H9 (cell line): ENCODE data around the gene CFP. TPM values are rescaled to one million over a fixed set of nuclear protein-coding genes. Genes with fewer than 3 reads are reported as not detected.

Experiments used
- DNase-seq: peaks from one replicate; pipeline ENCODE4 v3.0.0-alpha.2; 2017
- H2AFZ ChIP-seq: one replicate; pipeline ENCODE4 v1.6.1; 2013; ENCODE audit warnings: mild to moderate bottlenecking, low read length, control low read depth, moderate library complexity
- H2AK5ac ChIP-seq: 2 replicates; pipeline ENCODE4 v1.6.1; 2013; ENCODE audit warnings: low read length, control low read depth, mixed read lengths; ENCODE audit not compliant: insufficient read length
- H2BK120ac ChIP-seq: one replicate; pipeline ENCODE4 v1.6.1; 2013; ENCODE audit warnings: low read depth, mild to moderate bottlenecking, low read length, control low read depth, inconsistent platforms; ENCODE audit not compliant: poor library complexity, severe bottlenecking
- H2BK12ac ChIP-seq: 2 replicates; pipeline ENCODE4 v1.6.1; 2013; ENCODE audit warnings: low read length, control low read depth, mixed read lengths, low read depth; ENCODE audit not compliant: insufficient read length
- H2BK15ac ChIP-seq: 2 replicates; pipeline ENCODE4 v1.6.1; 2013; ENCODE audit warnings: low read depth, low read length, control low read depth
- H2BK20ac ChIP-seq: one replicate; pipeline ENCODE4 v1.6.1; 2013; ENCODE audit warnings: low read depth, mild to moderate bottlenecking, low read length, control low read depth, inconsistent platforms; ENCODE audit not compliant: poor library complexity, severe bottlenecking
- H2BK5ac ChIP-seq: 2 replicates; pipeline ENCODE4 v1.6.1; 2013; ENCODE audit warnings: low read length, control low read depth, mixed read lengths; ENCODE audit not compliant: insufficient read length
- H3K14ac ChIP-seq: 2 replicates; pipeline ENCODE4 v1.6.1; 2013; ENCODE audit warnings: low read length, control low read depth; ENCODE audit not compliant: insufficient read depth
- H3K18ac ChIP-seq: 2 replicates; pipeline ENCODE4 v1.6.1; 2013; ENCODE audit warnings: low read depth, mild to moderate bottlenecking, mixed read lengths, low read length, control low read depth; ENCODE audit not compliant: insufficient read length
- H3K23ac ChIP-seq: 2 replicates; pipeline ENCODE4 v1.6.1; 2013; ENCODE audit warnings: low read length, control low read depth, mixed read lengths, low read depth; ENCODE audit not compliant: insufficient read length
- H3K23me2 ChIP-seq: 2 replicates; pipeline ENCODE4 v1.6.1; 2013; ENCODE audit warnings: low read depth, mild to moderate bottlenecking, mixed read lengths, low read length, control low read depth; ENCODE audit not compliant: insufficient read length, poor library complexity, severe bottlenecking
- H3K27ac ChIP-seq: 2 replicates; pipeline ENCODE4 v1.5.1; 2013; ENCODE audit warnings: low read length, control low read depth, mixed read lengths, low read depth; ENCODE audit not compliant: insufficient read length
- H3K27me3 ChIP-seq: 2 replicates; pipeline ENCODE4 v1.6.1; 2013; ENCODE audit warnings: low read length, control low read depth, inconsistent platforms; ENCODE audit not compliant: insufficient read depth
- H3K4ac ChIP-seq: 2 replicates; pipeline ENCODE4 v1.6.1; 2013; ENCODE audit warnings: low read depth, mild to moderate bottlenecking, control low read depth, inconsistent platforms, low read length, moderate library complexity
- H3K4me1 ChIP-seq: 2 replicates; pipeline ENCODE4 v1.6.1; 2013; ENCODE audit warnings: low read length, control low read depth, inconsistent platforms; ENCODE audit not compliant: insufficient read depth
- H3K4me2 ChIP-seq: 2 replicates; pipeline ENCODE4 v1.6.1; 2013; ENCODE audit warnings: low read length, control low read depth, mixed read lengths; ENCODE audit not compliant: insufficient read length, insufficient read depth
- H3K56ac ChIP-seq: 2 replicates; pipeline ENCODE4 v1.6.1; 2013; ENCODE audit warnings: low read depth, mild to moderate bottlenecking, mixed read lengths, low read length, control low read depth; ENCODE audit not compliant: insufficient read length
- H3K79me1 ChIP-seq: 2 replicates; pipeline ENCODE4 v1.6.1; 2013; ENCODE audit warnings: low read depth, mild to moderate bottlenecking, moderate library complexity, low read length, control low read depth, inconsistent platforms; ENCODE audit not compliant: insufficient read depth, poor library complexity, severe bottlenecking
- H3K79me2 ChIP-seq: 2 replicates; pipeline ENCODE4 v1.6.1; 2013; ENCODE audit warnings: low read length, control low read depth, inconsistent platforms; ENCODE audit not compliant: insufficient read depth
- H3K9ac ChIP-seq: 2 replicates; pipeline ENCODE4 v1.6.1; 2013; ENCODE audit warnings: low read length, control low read depth, mixed read lengths; ENCODE audit not compliant: insufficient read length; ENCODE audit errors: extremely low read depth
- H3K9me3 ChIP-seq: one replicate; pipeline ENCODE4 v1.6.1; 2013; ENCODE audit warnings: low read depth, low read length, inconsistent platforms; ENCODE audit not compliant: control insufficient read depth
- H3T11ph ChIP-seq: one replicate; pipeline ENCODE4 v1.6.1; 2013; ENCODE audit warnings: mild to moderate bottlenecking, low read length, control low read depth, inconsistent platforms
- H4K20me1 ChIP-seq: one replicate; pipeline ENCODE4 v1.6.1; 2013; ENCODE audit not compliant: control insufficient read depth, insufficient read length, insufficient read depth
- H4K5ac ChIP-seq: 2 replicates; pipeline ENCODE4 v1.6.1; 2013; ENCODE audit warnings: low read depth, mild to moderate bottlenecking, mixed read lengths, low read length, control low read depth; ENCODE audit not compliant: insufficient read length
- H4K8ac ChIP-seq: replicated peaks from 2 replicates; pipeline ENCODE4 v1.6.1; 2013; ENCODE audit warnings: low read length, control low read depth, mixed read lengths, low read depth; ENCODE audit not compliant: insufficient read length
- H4K91ac ChIP-seq: 2 replicates; pipeline ENCODE4 v1.6.1; 2013; ENCODE audit warnings: low read depth, mild to moderate bottlenecking, moderate library complexity, mixed read lengths, low read length, control low read depth; ENCODE audit not compliant: insufficient read length
- H3K27ac Mint-ChIP-seq, 3 experiments: 2 replicates in 2 of 3; 3 replicates in 1 of 3; pipeline ENCODE4 v1.8.0; 2020 to 2021; ENCODE audit warnings: mixed read lengths in 3 of 3, mild to moderate bottlenecking in 1 of 3, moderate library complexity in 1 of 3
- H3K27me3 Mint-ChIP-seq: 2 replicates; pipeline ENCODE4 v1.8.0; 2021; ENCODE audit warnings: low read depth, mild to moderate bottlenecking, moderate library complexity, mixed read lengths
- H3K36me3 Mint-ChIP-seq, 3 experiments: 2 replicates in 2 of 3; 3 replicates in 1 of 3; pipeline ENCODE4 v1.8.0; 2020 to 2021; ENCODE audit warnings: low read depth in 3 of 3, mixed read lengths in 3 of 3; ENCODE audit not compliant: insufficient read depth in 1 of 3
- H3K4me1 Mint-ChIP-seq, 2 experiments: 2 replicates each; pipeline ENCODE4 v1.8.0; 2020; ENCODE audit warnings: mixed read lengths in 2 of 2
- H3K4me3 Mint-ChIP-seq, 2 experiments: 2 replicates in 1 of 2; 3 replicates in 1 of 2; pipeline ENCODE4 v1.8.0; 2020 to 2021; ENCODE audit warnings: mild to moderate bottlenecking in 2 of 2, mixed read lengths in 2 of 2, moderate library complexity in 1 of 2
- H3K9me3 Mint-ChIP-seq, 2 experiments: 2 replicates in 1 of 2; 3 replicates in 1 of 2; pipeline ENCODE4 v1.8.0; 2020; ENCODE audit warnings: mild to moderate bottlenecking in 2 of 2, mixed read lengths in 2 of 2, moderate library complexity in 1 of 2
- WGBS: extraction: QIAGEN DNeasy Blood & Tissue Kit; methylation state at CpG from one replicate; pipeline ENCODE4 v1.1.7; 2013; ENCODE audit warnings: missing lambda C conversion rate, low lambda C conversion rate, mixed read lengths; ENCODE audit not compliant: insufficient read length; ENCODE audit errors: extremely low coverage; 5-methylcytosine and 5-hydroxymethylcytosine counted together
- total RNA-seq: library from RNA; stranded (reverse); gene quantifications from 2 replicates; pipeline ENCODE4 v1.2.1, GENCODE V29; 2021
- TF ChIP-seq, protein P1 (sequence below): fragments of 200-600 bp; sonication (generic); conservative IDR thresholded peaks from 3 replicates; pipeline ENCODE4 v1.8.0; 2021; ENCODE audit warnings: antibody characterized with exemption, mild to moderate bottlenecking

The CFP gene
- total RNA-seq, 1 experiment from 2014 or later = 2.3 TPM

GRCh38 chrX:47631676-47632075 lies 1.9 kb upstream of the CFP start:
- H3K23me2 ChIP-seq = no peaks in the 10 kb centered on the region
- H3K79me2 ChIP-seq = no peaks in the 10 kb centered on the region
- WGBS = no CpG with 5 or more reads among the region's 5 CpGs

More at GRCh38 chrX:47631676-47632075, 1.9 kb upstream of the CFP start:
- Mint-ChIP-seq H3K4me1 (peaks cover 8 to 20% of the 10 kb centered on the region in 2 experiments), H3K9me3 (peaks cover 41 to 50% of the 10 kb centered on the region in 2 experiments), H3K27me3 (no peaks in the 10 kb centered on the region), H3K27ac (no peak overlapping the region), H3K4me3 (no peak overlapping the region), H3K36me3 (peaks cover 7 to 15% (median 11%) of the 10 kb centered on the region in 3 experiments)
- Histone ChIP-seq H3K18ac (no peak overlapping the region), H3K4me2 (no peak overlapping the region), H4K8ac (no peak overlapping the region), H2BK120ac (no peak overlapping the region), H3K56ac (no peak overlapping the region), H2AK5ac (no peak overlapping the region), H2BK15ac (no peak overlapping the region), H4K91ac (no peak overlapping the region), H2AFZ (no peak overlapping the region), H2BK20ac (no peak overlapping the region), H3K4me1 (peaks cover 2% of the 10 kb centered on the region; the same call in 1 of the 2 replicates), H2BK12ac (no peak overlapping the region), H3K27me3 (no peaks in the 10 kb centered on the region), H3K9me3 (peaks cover 42% of the 10 kb centered on the region), H4K5ac (no peak overlapping the region), H4K20me1 (no peaks in the 10 kb centered on the region), H3T11ph (no peak overlapping the region), H3K9ac (no peak overlapping the region), H3K14ac (no peak overlapping the region), H3K4ac (no peak overlapping the region), H3K79me1 (no peaks in the 10 kb centered on the region), H3K27ac (no peak overlapping the region), H2BK5ac (no peak overlapping the region), H3K23ac (no peak overlapping the region)
- DNase-seq = no peak
- TF ChIP-seq, protein P1, sequence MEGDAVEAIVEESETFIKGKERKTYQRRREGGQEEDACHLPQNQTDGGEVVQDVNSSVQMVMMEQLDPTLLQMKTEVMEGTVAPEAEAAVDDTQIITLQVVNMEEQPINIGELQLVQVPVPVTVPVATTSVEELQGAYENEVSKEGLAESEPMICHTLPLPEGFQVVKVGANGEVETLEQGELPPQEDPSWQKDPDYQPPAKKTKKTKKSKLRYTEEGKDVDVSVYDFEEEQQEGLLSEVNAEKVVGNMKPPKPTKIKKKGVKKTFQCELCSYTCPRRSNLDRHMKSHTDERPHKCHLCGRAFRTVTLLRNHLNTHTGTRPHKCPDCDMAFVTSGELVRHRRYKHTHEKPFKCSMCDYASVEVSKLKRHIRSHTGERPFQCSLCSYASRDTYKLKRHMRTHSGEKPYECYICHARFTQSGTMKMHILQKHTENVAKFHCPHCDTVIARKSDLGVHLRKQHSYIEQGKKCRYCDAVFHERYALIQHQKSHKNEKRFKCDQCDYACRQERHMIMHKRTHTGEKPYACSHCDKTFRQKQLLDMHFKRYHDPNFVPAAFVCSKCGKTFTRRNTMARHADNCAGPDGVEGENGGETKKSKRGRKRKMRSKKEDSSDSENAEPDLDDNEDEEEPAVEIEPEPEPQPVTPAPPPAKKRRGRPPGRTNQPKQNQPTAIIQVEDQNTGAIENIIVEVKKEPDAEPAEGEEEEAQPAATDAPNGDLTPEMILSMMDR = no peak
